RWPE1 (cell line): ENCODE results near the gene SULT1A2.
A peak's percentile ranks its signal among the peaks of the same experiment; 100 is the strongest.

Source experiments
- CTCF ChIA-PET: fragments of 350-600 bp; sonication (Branson Sonifier 250); formaldehyde crosslinking; extraction: SDS; loops from one replicate; lab custom pipeline; 2021; lab: Yijun Ruan, JAX
- POLR2A ChIA-PET: fragments of 400-600 bp; formaldehyde crosslinking; extraction: SDS; loops from one replicate; lab custom pipeline; 2020; ENCODE audit warnings: antibody characterized with exemption; ENCODE audit not compliant: low non-redundant PET; lab: Yijun Ruan, JAX
- DNase-seq: peaks from one replicate; pipeline ENCODE4 v3.0.0; 2012; ENCODE audit warnings: low spot score
- H3K27ac ChIP-seq: fragments of 450-650 bp; 2 replicates; pipeline ENCODE4 v1.5.1; 2017
- TF ChIP-seq, protein P1 (sequence below): fragments of 450-650 bp; conservative IDR thresholded peaks from 2 replicates; pipeline ENCODE4 v1.5.1; 2017; ENCODE audit warnings: low read depth, mild to moderate bottlenecking

The SULT1A2 gene

DNA sequence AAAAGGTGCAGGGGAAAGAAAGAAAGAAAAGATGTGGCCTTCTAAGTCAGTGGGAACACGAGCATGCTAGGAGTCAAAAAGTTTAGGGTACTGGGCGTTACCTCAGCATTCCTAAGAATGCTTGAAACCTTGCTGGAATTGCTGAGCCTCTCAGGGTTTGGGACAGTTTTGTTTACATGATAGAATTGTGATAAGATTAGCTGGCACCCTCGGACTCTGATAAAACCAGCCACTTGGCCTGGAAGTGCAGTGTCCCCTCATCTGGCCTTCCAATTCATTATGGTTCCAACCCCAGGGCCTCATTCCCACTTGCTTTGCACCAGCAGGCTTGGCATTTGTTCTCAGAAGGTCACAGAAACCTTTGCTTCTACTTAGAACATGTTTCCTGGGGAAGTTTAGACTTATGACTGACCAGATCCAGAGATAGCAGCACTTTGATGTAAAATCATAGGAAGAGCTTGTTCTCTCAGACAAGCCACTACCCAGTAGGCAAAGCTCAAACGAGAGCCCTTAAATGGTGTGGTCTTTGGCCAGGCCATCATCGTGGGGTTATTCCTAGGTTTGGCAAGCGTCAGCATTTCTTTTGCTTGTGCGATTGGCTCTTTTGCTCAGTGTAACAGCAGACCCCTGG is 35.2 kb downstream of the SULT1A2 start:
- DNase-seq: no peak
- ChIA-PET POLR2A (no interaction called here), CTCF (interaction anchor here (0.6 kb wide), 1 partner anchor 33 kb away, joined by 3 read pairs; no protein-coding TSS in a partner anchor)

GRCh38 chr16:28558456-28558855 is 38.4 kb downstream of the SULT1A2 start:
- ChIA-PET CTCF (interaction anchor here (0.7 kb wide), 1 partner anchor 292 kb away, joined by 3 read pairs; no protein-coding TSS in a partner anchor), POLR2A (interaction anchor here (0.8 kb wide), 1 partner anchor 36 kb away, joined by 4 read pairs; no protein-coding TSS in a partner anchor)
- DNase-seq: no peak
- TF ChIP-seq, protein P1, sequence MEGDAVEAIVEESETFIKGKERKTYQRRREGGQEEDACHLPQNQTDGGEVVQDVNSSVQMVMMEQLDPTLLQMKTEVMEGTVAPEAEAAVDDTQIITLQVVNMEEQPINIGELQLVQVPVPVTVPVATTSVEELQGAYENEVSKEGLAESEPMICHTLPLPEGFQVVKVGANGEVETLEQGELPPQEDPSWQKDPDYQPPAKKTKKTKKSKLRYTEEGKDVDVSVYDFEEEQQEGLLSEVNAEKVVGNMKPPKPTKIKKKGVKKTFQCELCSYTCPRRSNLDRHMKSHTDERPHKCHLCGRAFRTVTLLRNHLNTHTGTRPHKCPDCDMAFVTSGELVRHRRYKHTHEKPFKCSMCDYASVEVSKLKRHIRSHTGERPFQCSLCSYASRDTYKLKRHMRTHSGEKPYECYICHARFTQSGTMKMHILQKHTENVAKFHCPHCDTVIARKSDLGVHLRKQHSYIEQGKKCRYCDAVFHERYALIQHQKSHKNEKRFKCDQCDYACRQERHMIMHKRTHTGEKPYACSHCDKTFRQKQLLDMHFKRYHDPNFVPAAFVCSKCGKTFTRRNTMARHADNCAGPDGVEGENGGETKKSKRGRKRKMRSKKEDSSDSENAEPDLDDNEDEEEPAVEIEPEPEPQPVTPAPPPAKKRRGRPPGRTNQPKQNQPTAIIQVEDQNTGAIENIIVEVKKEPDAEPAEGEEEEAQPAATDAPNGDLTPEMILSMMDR: no peak
- H3K27ac ChIP-seq: no peak overlapping the region

More for the DNA sequence above, 35.2 kb downstream of the SULT1A2 start:
- H3K27ac ChIP-seq: no peak overlapping the region
- TF ChIP-seq, protein P1: no peak

DNA sequence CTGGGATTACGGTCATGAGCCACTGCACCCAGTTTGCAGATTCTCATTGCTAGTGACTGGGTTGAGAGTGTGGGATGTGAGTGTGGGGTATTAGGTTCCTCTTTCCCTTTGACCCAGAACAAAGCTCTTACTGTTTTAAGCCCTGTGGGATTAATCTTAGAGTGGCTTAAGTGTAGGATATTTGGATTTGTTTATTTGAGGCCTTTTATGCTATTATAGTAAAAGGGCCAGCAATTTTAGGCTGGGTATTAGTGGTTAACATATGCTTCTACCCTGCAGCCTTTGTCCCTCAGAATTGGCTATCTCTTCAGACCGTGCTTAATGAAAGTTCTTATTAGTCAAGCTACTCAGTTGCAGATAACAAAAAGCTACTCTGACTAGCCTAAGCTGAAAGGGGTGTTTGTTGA is 39.9 kb downstream of the SULT1A2 start:
- CTCF ChIA-PET: interaction anchor here (0.5 kb wide), 1 partner anchor 19 kb away, joined by 3 read pairs; no protein-coding TSS in a partner anchor

GRCh38 chr16:28555561-28555960 is 41.3 kb downstream of the SULT1A2 start:
- ChIA-PET POLR2A (no interaction called here), CTCF (interaction anchor here (0.6 to 0.9 kb wide), 2 partner anchors 30 to 234 kb away, joined by 3 to 4 read pairs; no protein-coding TSS in a partner anchor)
- TF ChIP-seq, protein P1: no peak
- no peak overlapping the region for H3K27ac ChIP-seq
- DNase-seq: no peak

More for the DNA sequence above, 39.9 kb downstream of the SULT1A2 start:
- TF ChIP-seq, protein P1: no peak
- no peak overlapping the region for H3K27ac ChIP-seq
- no peak for DNase-seq
- POLR2A ChIA-PET: no interaction called here

DNA sequence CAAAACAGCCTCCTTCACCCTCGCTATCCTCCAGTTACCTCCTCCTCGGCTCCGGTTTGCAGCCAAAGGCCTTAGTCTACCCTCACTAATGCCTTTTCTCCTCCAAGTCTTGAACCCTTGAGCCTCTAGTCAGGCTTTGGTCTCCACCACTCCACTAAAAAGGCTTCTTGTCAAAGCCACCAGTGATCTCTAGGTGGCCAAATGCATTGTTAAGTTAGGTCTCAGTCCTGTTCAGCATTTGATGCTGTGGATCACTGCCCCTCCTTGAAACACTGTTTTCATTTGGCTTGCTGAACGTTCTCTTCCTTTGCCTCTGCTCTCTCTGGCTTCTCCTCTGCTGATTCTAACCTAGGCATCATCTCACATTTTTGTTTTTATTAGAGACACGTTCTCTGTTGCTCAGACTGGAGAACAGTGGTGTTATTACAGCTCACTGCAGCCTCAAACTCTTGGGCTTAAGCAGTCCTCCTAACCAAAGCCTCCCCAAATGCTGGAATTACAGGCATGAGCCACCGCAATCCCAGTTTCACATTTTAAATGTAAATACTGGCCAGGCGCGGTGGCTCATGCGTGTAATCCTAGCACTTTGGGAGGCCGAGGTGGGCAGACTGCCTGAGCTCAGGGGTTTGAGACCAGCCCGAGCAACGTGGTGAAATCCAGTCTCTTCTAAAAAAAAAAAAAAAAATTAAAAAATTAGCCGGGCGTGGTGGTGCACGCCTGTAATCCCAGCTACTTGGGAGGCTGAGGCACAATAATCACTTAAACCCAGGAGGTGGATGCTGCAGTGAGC is 42.0 kb downstream of the SULT1A2 start:
- POLR2A ChIA-PET: interaction anchor here (0.6 kb wide), 1 partner anchor 14 kb away, joined by 5 read pairs; no protein-coding TSS in a partner anchor
- CTCF ChIA-PET: interaction anchor here (0.6 to 0.9 kb wide), 3 partner anchors 30 to 233 kb away, joined by 3 to 4 read pairs (median 4); no protein-coding TSS in a partner anchor
- TF ChIP-seq, protein P1: no peak
- H3K27ac ChIP-seq: peak overlapping the region; percentile 91
- no peak for DNase-seq
